Measurements from ENCODE around the gene PLEKHJ1. TPM values are rescaled to one million over a fixed set of nuclear protein-coding genes. Genes with fewer than 3 reads are reported as not detected.

PLEKHJ1 gene
- total RNA-seq, 1 experiment from 2014 or later: 78.6 TPM

GRCh38 chr19:2252797-2253105 lies 16.6 kb upstream of the PLEKHJ1 start:
- Histone ChIP-seq H3K36me3 (ENCODE audit: control insufficient read depth, insufficient read depth, low read length) (no peaks in the 10 kb centered on the region), H3K4me1 (ENCODE audit: control insufficient read depth, insufficient read depth, low read length) (no peaks in the 10 kb centered on the region), H3K27ac (ENCODE audit: low read length) (no peak overlapping the region), H3K27me3 (ENCODE audit: control insufficient read depth, insufficient read depth, low read length) (no peaks in the 10 kb centered on the region), H3K9me3 (ENCODE audit: control insufficient read depth, insufficient read depth, low read depth, low read length) (no peaks in the 10 kb centered on the region), H3K4me3 (ENCODE audit: low read depth in 2 of 2, low read length in 2 of 2) (no peak overlapping the region)
- in situ Hi-C loops (cut with HindIII; ENCODE audit: low pct_unique_long_range_greater_than_20kb, low sequenced_read_pairs): no loop called here
- DNase-seq (ENCODE audit: low read depth, low spot score): no peak
- BruUV-seq (replicated peaks): no TSS peak
- TF ChIP-seq REST (IDR thresholded peaks at IDR 0.05; ENCODE audit: insufficient read depth in 1 of 2, low read depth in 2 of 2, low read length in 1 of 2) (no peak), TCF7L2 (IDR thresholded peaks at IDR 0.05; ENCODE audit: low read depth, low read length) (no peak), POLR2AphosphoS5 (IDR thresholded peaks at IDR 0.05; ENCODE audit: low read depth, low read length) (no peak), CTCF (IDR thresholded peaks at IDR 0.05) (no peak), SIN3A (IDR thresholded peaks at IDR 0.05; ENCODE audit: borderline replicate concordance, insufficient read depth, low read depth, low read length) (no peak)
- POLR2A ChIA-PET: no interaction called here
- CTCF ChIA-PET: no interaction called here
- no peak for ATAC-seq
- intact Hi-C loops (cut with micrococcal nuclease; ENCODE audit: unreplicated experiment): no loop called here

- no peaks in the 10 kb centered on the region for H3K9me3 ChIP-seq (ENCODE audit: control insufficient read depth, insufficient read depth, low read depth, low read length)
- peaks cover 2% of the 10 kb centered on the region for H3K4me1 ChIP-seq (ENCODE audit: control insufficient read depth, insufficient read depth, low read length)
- in situ Hi-C loops (cut with HindIII; ENCODE audit: low pct_unique_long_range_greater_than_20kb, low sequenced_read_pairs): no loop called here
- intact Hi-C loops (cut with micrococcal nuclease; ENCODE audit: unreplicated experiment): no loop called here
- TF ChIP-seq POLR2AphosphoS5 (IDR thresholded peaks at IDR 0.05; ENCODE audit: low read depth, low read length) (no peak), TCF7L2 (IDR thresholded peaks at IDR 0.05; ENCODE audit: low read depth, low read length) (no peak), SIN3A (IDR thresholded peaks at IDR 0.05; ENCODE audit: borderline replicate concordance, insufficient read depth, low read depth, low read length) (no peak), REST (IDR thresholded peaks at IDR 0.05; ENCODE audit: insufficient read depth in 1 of 2, low read depth in 2 of 2, low read length in 1 of 2) (no peak), CTCF (IDR thresholded peaks at IDR 0.05) (no peak)
- no peak overlapping the region for H3K27ac ChIP-seq (ENCODE audit: low read length)
- no peaks in the 10 kb centered on the region for H3K36me3 ChIP-seq (ENCODE audit: control insufficient read depth, insufficient read depth, low read length)
- DNase-seq (ENCODE audit: low read depth, low spot score) (no peak), ATAC-seq (no peak)
- BruUV-seq (replicated peaks): no TSS peak
- ChIA-PET POLR2A (no interaction called here), CTCF (no interaction called here)
- H3K27me3 ChIP-seq (ENCODE audit: control insufficient read depth, insufficient read depth, low read length): no peaks in the 10 kb centered on the region
- no peak overlapping the region for H3K4me3 ChIP-seq (ENCODE audit: low read depth in 2 of 2, low read length in 2 of 2)
These were observed 16.1 kb upstream of the PLEKHJ1 start for GRCh38 chr19:2252055-2252796.
